H1 (cell line): ENCODE results near the gene TEAD3. TPM values are rescaled to one million over a fixed set of nuclear protein-coding genes. Genes with fewer than 3 reads are reported as not detected.
A peak's percentile ranks its signal among the peaks of the same experiment; 100 is the strongest.

Experiments
- CTCF ChIA-PET: fragments of 300-600 bp; sonication (Branson Sonifier 250); formaldehyde crosslinking; loops from one replicate; lab custom pipeline; 2021; ENCODE audit not compliant: partially characterized antibody; lab: Charles Lee
- POLR2A ChIA-PET: fragments of 300-600 bp; sonication (Branson Sonifier 250); formaldehyde crosslinking; loops from one replicate; lab custom pipeline; 2021; ENCODE audit warnings: inconsistent platforms; ENCODE audit not compliant: partially characterized antibody; lab: Charles Lee
- DNase-seq, 2 experiments: peaks; one replicate each; pipeline versions ENCODE4 v3.0.0 to v3.0.0-alpha.2; 2010 to 2022; ENCODE audit warnings: low spot score in 2 of 2, low read depth in 1 of 2, mixed read lengths in 1 of 2
- FAIRE-seq: peaks from 2 replicates; lab custom pipeline; 2011; peaks lifted over from hg19 to GRCh38; lab: Jason Lieb, UNC
- H2AFZ ChIP-seq: 2 replicates; pipeline ENCODE4 v1.8.1; 2012; ENCODE audit warnings: low read length, inconsistent platforms
- H2AK5ac ChIP-seq: 2 replicates; pipeline ENCODE4 v1.6.1; 2013; ENCODE audit warnings: low read depth, low read length
- H2BK120ac ChIP-seq: replicated peaks from 2 replicates; pipeline ENCODE3; 2013; ENCODE audit warnings: low read depth, low read length, inconsistent platforms
- H2BK12ac ChIP-seq: 2 replicates; pipeline ENCODE4 v1.6.1; 2013; ENCODE audit warnings: low read depth, low read length
- H2BK15ac ChIP-seq: 2 replicates; pipeline ENCODE4 v1.6.1; 2013; ENCODE audit warnings: low read length
- H2BK20ac ChIP-seq: 2 replicates; pipeline ENCODE4 v1.6.1; 2013; ENCODE audit warnings: low read length
- H2BK5ac ChIP-seq: 2 replicates; pipeline ENCODE4 v1.6.1; 2013; ENCODE audit warnings: low read depth, low read length
- H3K14ac ChIP-seq: 2 replicates; pipeline ENCODE4 v1.6.1; 2013; ENCODE audit warnings: inconsistent platforms; ENCODE audit not compliant: insufficient read length
- H3K18ac ChIP-seq: 2 replicates; pipeline ENCODE4 v1.6.1; 2013; ENCODE audit warnings: low read length; ENCODE audit errors: extremely low read depth
- H3K23ac ChIP-seq: 2 replicates; pipeline ENCODE4 v1.6.1; 2013; ENCODE audit warnings: inconsistent platforms; ENCODE audit not compliant: insufficient read length
- H3K23me2 ChIP-seq: 2 replicates; pipeline ENCODE4 v1.6.1; 2013; ENCODE audit warnings: low read depth, low read length
- H3K27ac ChIP-seq: 2 replicates; pipeline ENCODE4 v1.6.1; 2011; ENCODE audit warnings: low read depth, low read length, inconsistent platforms
- H3K27me3 ChIP-seq, 4 experiments: replicated peaks in 1 of 4; 1 replicate in 1 of 4; 2 replicates in 3 of 4; pipeline versions ENCODE4 v1.6.1 to v1.8.1; 2011 to 2013; ENCODE audit warnings: low read length in 3 of 4, mild to moderate bottlenecking in 3 of 4, inconsistent platforms in 2 of 4, mixed read lengths in 2 of 4, moderate library complexity in 1 of 4; ENCODE audit not compliant: control insufficient read depth in 3 of 4, insufficient read depth in 3 of 4; ENCODE audit errors: extremely low read depth in 1 of 4
- H3K36me3 ChIP-seq, 4 experiments: 2 replicates each; pipeline versions ENCODE4 v1.6.1 to v1.8.1; 2011 to 2013; ENCODE audit warnings: mild to moderate bottlenecking in 4 of 4, low read length in 3 of 4, moderate library complexity in 2 of 4, control low read depth in 1 of 4, inconsistent platforms in 1 of 4; ENCODE audit not compliant: insufficient read depth in 4 of 4, control insufficient read depth in 2 of 4
- H3K4ac ChIP-seq: replicated peaks from 2 replicates; pipeline ENCODE3; 2013; ENCODE audit warnings: low read length, low read depth, mixed read lengths, inconsistent platforms; ENCODE audit not compliant: insufficient read length
- H3K4me1 ChIP-seq, 4 experiments: replicated peaks in 1 of 4; 1 replicate in 1 of 4; 2 replicates in 3 of 4; pipeline versions ENCODE4 v1.6.1 to v1.8.1; 2011 to 2013; ENCODE audit warnings: low read length in 3 of 4, inconsistent platforms in 2 of 4, mixed read lengths in 1 of 4; ENCODE audit not compliant: insufficient read depth in 4 of 4, control insufficient read depth in 3 of 4
- H3K4me2 ChIP-seq, 2 experiments: 2 replicates each; pipeline versions ENCODE4 v1.6.1 to v1.8.1; 2011 to 2013; ENCODE audit warnings: low read depth in 2 of 2, low read length in 2 of 2, control low read depth in 1 of 2, inconsistent platforms in 1 of 2, mild to moderate bottlenecking in 1 of 2; ENCODE audit not compliant: insufficient read depth in 1 of 2
- H3K4me3 ChIP-seq, 4 experiments: fragments of 200-600, 300-600 bp in 1 of 4; sonication (generic), shearing (Covaris generic), sonication (Bioruptor Twin) in 1 of 4; 2 replicates each; pipeline versions ENCODE4 v1.5.1 to v1.8.1; 2011 to 2016; ENCODE audit warnings: low read length in 4 of 4, low read depth in 3 of 4, control low read depth in 2 of 4, inconsistent platforms in 2 of 4, mild to moderate bottlenecking in 2 of 4, mixed read lengths in 1 of 4, moderate library complexity in 1 of 4; ENCODE audit not compliant: insufficient read depth in 2 of 4; ENCODE audit errors: extremely low read depth in 1 of 4
- H3K56ac ChIP-seq: replicated peaks from 2 replicates; pipeline ENCODE3; 2013; ENCODE audit warnings: low read depth, mild to moderate bottlenecking, mixed read lengths, low read length, inconsistent platforms; ENCODE audit not compliant: insufficient read length
- H3K79me1 ChIP-seq: 2 replicates; pipeline ENCODE4 v1.6.1; 2013; ENCODE audit warnings: low read depth, low read length, control low read depth
- H3K79me2 ChIP-seq, 2 experiments: 2 replicates each; pipeline versions ENCODE4 v1.6.1 to v1.8.1; 2012 to 2013; ENCODE audit warnings: low read length in 2 of 2, mild to moderate bottlenecking in 2 of 2, inconsistent platforms in 1 of 2; ENCODE audit not compliant: insufficient read depth in 2 of 2, control insufficient read depth in 1 of 2
- H3K9ac ChIP-seq, 4 experiments: replicated peaks in 1 of 4; 1 replicate in 1 of 4; 2 replicates in 3 of 4; pipeline versions ENCODE4 v1.6.1 to v1.8.1; 2011 to 2013; ENCODE audit warnings: low read depth in 3 of 4, low read length in 3 of 4, control low read depth in 2 of 4, mild to moderate bottlenecking in 2 of 4, moderate library complexity in 2 of 4, inconsistent platforms in 1 of 4; ENCODE audit errors: extremely low read depth in 1 of 4
- H3K9me3 ChIP-seq, 2 experiments: 2 replicates each; pipeline versions ENCODE4 v1.6.1 to v1.8.1; 2012 to 2013; ENCODE audit warnings: mild to moderate bottlenecking in 2 of 2, moderate library complexity in 2 of 2, control low read depth in 1 of 2, inconsistent platforms in 1 of 2, low read depth in 1 of 2, low read length in 1 of 2, mixed read lengths in 1 of 2; ENCODE audit not compliant: insufficient read depth in 2 of 2
- H4K20me1 ChIP-seq, 2 experiments: replicated peaks in 1 of 2; 2 replicates each; pipeline versions ENCODE3 to v1.8.1; 2011 to 2013; ENCODE audit warnings: inconsistent platforms in 2 of 2, low read length in 2 of 2, mild to moderate bottlenecking in 1 of 2; ENCODE audit not compliant: insufficient read depth in 2 of 2, control insufficient read depth in 1 of 2
- H4K5ac ChIP-seq: 2 replicates; pipeline ENCODE4 v1.6.1; 2013; ENCODE audit warnings: low read length, low read depth, mixed read lengths, inconsistent platforms; ENCODE audit not compliant: insufficient read length
- H4K8ac ChIP-seq: 2 replicates; pipeline ENCODE4 v1.8.0; 2013; ENCODE audit warnings: mild to moderate bottlenecking, moderate library complexity, low read length, inconsistent platforms; ENCODE audit not compliant: insufficient read depth; ENCODE audit errors: extremely low read depth
- H4K91ac ChIP-seq: replicated peaks from 2 replicates; pipeline ENCODE3; 2013; ENCODE audit warnings: low read length, mixed read lengths, inconsistent platforms; ENCODE audit not compliant: insufficient read length
- ATF3 ChIP-seq: IDR thresholded peaks from 2 replicates; pipeline ENCODE4 v1.6.1; 2011; ENCODE audit warnings: low read depth, mild to moderate bottlenecking, low read length; ENCODE audit not compliant: insufficient read depth
- BCL11A ChIP-seq, 2 experiments: IDR thresholded peaks; one replicate each; pipeline ENCODE4 v1.6.1; 2011; ENCODE audit warnings: low read depth in 2 of 2, low read length in 2 of 2, mild to moderate bottlenecking in 2 of 2
- HDAC2 ChIP-seq, 2 experiments: fragments of 300-600 bp in 1 of 2; sonication (generic) in 1 of 2; IDR thresholded peaks; 2 replicates each; pipeline ENCODE4 v1.6.1; 2011 to 2012; ENCODE audit warnings: low read depth in 2 of 2, low read length in 2 of 2, mild to moderate bottlenecking in 2 of 2, moderate library complexity in 2 of 2, borderline replicate concordance in 1 of 2, inconsistent platforms in 1 of 2
- MAX ChIP-seq: IDR thresholded peaks from 2 replicates; pipeline ENCODE4 v1.6.1; 2012; ENCODE audit warnings: inconsistent platforms
- RNF2 ChIP-seq: fragments of 200-900, 300-1000 bp; sonication (generic); IDR thresholded peaks from 2 replicates; pipeline ENCODE4 v1.7.1; 2016; ENCODE audit warnings: borderline replicate concordance, low read depth, mild to moderate bottlenecking, antibody characterized with exemption, low read length; ENCODE audit not compliant: poor library complexity, severe bottlenecking; ENCODE audit errors: missing control alignments
- RXRA ChIP-seq: IDR thresholded peaks from 2 replicates; pipeline ENCODE4 v1.6.1; 2011; ENCODE audit warnings: low read depth, mild to moderate bottlenecking, low read length, moderate library complexity; ENCODE audit not compliant: insufficient read depth
- SIN3A ChIP-seq, 2 experiments: IDR thresholded peaks in 1 of 2; conservative IDR thresholded peaks in 1 of 2; 2 replicates each; pipeline ENCODE4 v1.6.1; 2011 to 2012; ENCODE audit warnings: low read length in 2 of 2, improper control_type of control experiment in 1 of 2, low read depth in 1 of 2, mild to moderate bottlenecking in 1 of 2
- TAF1 ChIP-seq: IDR thresholded peaks from 2 replicates; pipeline ENCODE4 v1.6.1; 2011; ENCODE audit warnings: mild to moderate bottlenecking, low read depth, low read length
- YY1 ChIP-seq: IDR thresholded peaks from 2 replicates; pipeline ENCODE4 v1.6.1; 2011; ENCODE audit warnings: low read depth, mild to moderate bottlenecking, low read length
- WGBS, 2 experiments: shearing (Covaris generic) in 1 of 2; methylation state at CpG; one replicate each; pipeline versions ENCODE4 v1.1.6 to v1.1.7; 2013 to 2015; ENCODE audit warnings: low lambda C conversion rate in 2 of 2, mixed read lengths in 2 of 2, inconsistent platforms in 1 of 2, low coverage in 1 of 2, missing lambda C conversion rate in 1 of 2; ENCODE audit not compliant: insufficient replicate concordance in 2 of 2, insufficient coverage in 1 of 2, insufficient read length in 1 of 2; ENCODE audit errors: extremely low coverage in 1 of 2, missing lambda C conversion rate in 1 of 2; 5-methylcytosine and 5-hydroxymethylcytosine counted together
- polyA plus RNA-seq, 7 experiments: library from polyadenylated mRNA; depleted of rRNA in 3 of 7; stranded (reverse) in 5 of 7; unstranded in 2 of 7; fragments of >200 nt in 5 of 7; fragments of 200-250 nt in 2 of 7; gene quantifications; 1 replicate in 5 of 7; 2 replicates in 1 of 7; 4 replicates in 1 of 7; pipeline versions ENCODE4 v1.2.1 to v1.2.3, GENCODE V29; 2011 to 2013; ENCODE audit warnings: missing spikeins in 2 of 7, mixed read lengths in 2 of 7
- total RNA-seq: library from RNA; stranded (reverse); fragmentation: NEBNext Ultra II Directional; extraction: Animal tissue kit (Norgen Biotek cat#: 25700); gene quantifications from 2 replicates; pipeline ENCODE4 v1.2.1, GENCODE V29; 2021

Gene TEAD3
- total and polyA plus RNA-seq, 2 of the 8 experiments (the other 6 are each of a cell fraction or from before 2014, with no cell fraction given) = 20.1 to 28.7 TPM

- peak overlapping the region; percentile 71 to 78 for H3K4me2 ChIP-seq
- POLR2A ChIA-PET = interaction anchor here (0.6 to 37.6 kb wide), 8 partner anchors 8 to 278 kb away, joined by 3 to 1319 read pairs (median 4); partner anchors contain the start of genes PPARD, RPL10A, TEAD3 and ZNF76
- H3K36me3 ChIP-seq = peaks cover 0 to 8% (median 1%) of the 10 kb centered on the region in 4 experiments; a peak in 2 of 8 replicates
- peak overlapping the region; percentile 100 for H2BK12ac ChIP-seq
- H3K79me1 ChIP-seq = peaks cover 9% of the 10 kb centered on the region
- peak overlapping the region; percentile 96 for H3K18ac ChIP-seq
- no peaks in the 10 kb centered on the region; a peak in 1 of 7 replicates for H3K27me3 ChIP-seq
- WGBS, 2 experiments = 9% methylated on average over 4 of the region's 11 CpGs; no CpG with 5 or more reads in 1 of the 2 experiments
- H2BK20ac ChIP-seq = peak overlapping the region; percentile 89; the same call in 1 of the 2 replicates
- H3K4me1 ChIP-seq = peaks cover 21 to 48% (median 39%) of the 10 kb centered on the region in 4 experiments
- peak overlapping the region; percentile 99 for H2BK5ac ChIP-seq
- H2BK120ac ChIP-seq = peak overlapping the region; percentile 93
- no peak overlapping the region for H3K23ac ChIP-seq
- peak overlapping the region; percentile 88; the same call in 1 of the 2 replicates for H2BK15ac ChIP-seq
- H3K27ac ChIP-seq = peak overlapping the region; percentile 97
- peak overlapping the region; percentile 99 for H4K91ac ChIP-seq
- H2AK5ac ChIP-seq = peak overlapping the region; percentile 99
- peak; percentile 32 for FAIRE-seq
- H3K9me3 ChIP-seq = no peaks in the 10 kb centered on the region
- DNase-seq = peak in 1 of 2 experiments; percentile 79
- H3K14ac ChIP-seq = no peak overlapping the region
- peak overlapping the region; percentile 70 for H4K5ac ChIP-seq
- H3K79me2 ChIP-seq = peaks cover 0 to 17% of the 10 kb centered on the region in 2 experiments; a peak in 2 of 4 replicates
- peak overlapping the region; percentile 96 for H4K8ac ChIP-seq
- peak overlapping the region; percentile 61 to 79 (median 75) for H3K9ac ChIP-seq
- H2AFZ ChIP-seq = no peak overlapping the region
- H3K56ac ChIP-seq = peak overlapping the region; percentile 77
- peak overlapping the region; percentile 9 to 60 (median 45); a peak in 7 of 8 replicates for H3K4me3 ChIP-seq
- H3K4ac ChIP-seq = peak overlapping the region; percentile 71
- CTCF ChIA-PET = interaction anchor here (1.0 to 3.6 kb wide), 3 partner anchors 10 to 18 kb away, joined by 4 to 13 read pairs (median 4); partner anchors contain the start of gene RPL10A
- peaks cover 7% of the 10 kb centered on the region for H3K23me2 ChIP-seq
- H4K20me1 ChIP-seq = peaks cover 0 to 9% of the 10 kb centered on the region in 2 experiments
- peak; percentile 27; the same call in 1 of the 2 replicates for TF ChIP-seq TAF1
- peak in 1 of 2 experiments; percentile 85; a peak in 1 of 4 replicates for TF ChIP-seq HDAC2 (IDR thresholded peaks at IDR 0.05; ENCODE audit: borderline replicate concordance in 1 of 2, low read depth in 2 of 2, low read length in 2 of 2)
- peak; percentile 52; the same call in 1 of the 2 replicates for TF ChIP-seq ATF3
- TF ChIP-seq YY1 = peak; percentile 54; the same call in 1 of the 2 replicates
- no peak for TF ChIP-seq RNF2
- no peak for TF ChIP-seq RXRA
- TF ChIP-seq MAX = peak; percentile 40
- no peak for TF ChIP-seq BCL11A (IDR thresholded peaks at IDR 0.05; ENCODE audit: low read depth in 2 of 2, low read length in 2 of 2)
- TF ChIP-seq SIN3A (conservative IDR thresholded peaks at IDR 0.05 in 1 of 2, IDR thresholded peaks at IDR 0.05 in 1 of 2; ENCODE audit: low read depth in 1 of 2, low read length in 2 of 2) = no peak
Measured at GRCh38 chr6:35485402-35485877, 11.4 kb downstream of the TEAD3 start.
